Activated naive CD8-positive, alpha-beta T cell treated with anti-CD3 and anti-CD28 coated beads, Interleukin-2, amount 50 U/mL, for 16 hours (primary cell): Measurements from ENCODE around the gene ACKR3.

Source experiments
- DNase-seq: peaks from one replicate; pipeline ENCODE4 v3.0.0-alpha.2; 2020; ENCODE audit warnings: low read depth, low spot score

ACKR3 gene

GRCh38 chr2:236549165-236549564, 20.5 kb upstream of the ACKR3 start:
- DNase-seq: no peak

- no peak for DNase-seq
These were observed 19.3 kb upstream of the ACKR3 start for GRCh38 chr2:236550290-236550689.

DNA sequence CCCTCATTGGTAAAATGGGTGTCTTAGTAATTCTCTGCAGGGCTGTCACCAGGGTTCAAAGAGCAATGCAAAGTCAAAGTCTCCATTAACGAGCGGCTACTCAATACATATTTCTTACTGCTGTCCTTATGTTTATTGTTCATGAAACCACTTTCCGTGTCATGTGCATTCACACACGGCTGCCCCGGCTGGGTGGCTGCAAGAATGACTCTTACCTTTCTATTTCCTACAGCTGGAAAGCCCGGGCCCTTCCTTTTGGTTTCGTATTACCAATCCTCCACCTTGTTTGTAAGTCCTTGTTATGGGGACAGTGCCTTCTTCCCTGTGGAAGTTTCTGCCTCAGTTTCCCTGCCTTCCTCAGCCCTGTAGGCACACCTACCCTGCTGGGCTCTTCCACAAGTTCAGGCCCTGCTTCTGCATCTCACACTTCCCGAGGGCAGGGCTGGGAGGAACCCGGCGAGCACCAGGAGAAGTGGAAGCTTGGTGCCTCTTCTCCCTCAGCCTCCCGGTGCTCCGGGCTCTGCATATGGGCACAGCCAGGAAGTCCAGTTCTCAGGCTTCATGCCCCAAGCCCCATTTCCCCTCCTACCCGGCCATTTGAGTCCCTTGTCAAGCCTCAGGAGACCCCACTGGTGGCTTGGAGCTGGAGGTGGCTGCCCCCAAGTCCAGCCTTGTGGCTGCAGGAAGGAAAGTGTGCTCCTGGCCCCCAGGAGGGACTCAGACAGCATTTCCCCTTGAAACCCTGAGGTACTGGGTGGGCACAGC, 18.7 kb upstream of the ACKR3 start:
- DNase-seq: no peak

- no peak for DNase-seq
These were observed 18.0 kb upstream of the ACKR3 start for GRCh38 chr2:236551471-236552211.

- no peak for DNase-seq
These were observed 17.4 kb upstream of the ACKR3 start for GRCh38 chr2:236552212-236552542.

DNA sequence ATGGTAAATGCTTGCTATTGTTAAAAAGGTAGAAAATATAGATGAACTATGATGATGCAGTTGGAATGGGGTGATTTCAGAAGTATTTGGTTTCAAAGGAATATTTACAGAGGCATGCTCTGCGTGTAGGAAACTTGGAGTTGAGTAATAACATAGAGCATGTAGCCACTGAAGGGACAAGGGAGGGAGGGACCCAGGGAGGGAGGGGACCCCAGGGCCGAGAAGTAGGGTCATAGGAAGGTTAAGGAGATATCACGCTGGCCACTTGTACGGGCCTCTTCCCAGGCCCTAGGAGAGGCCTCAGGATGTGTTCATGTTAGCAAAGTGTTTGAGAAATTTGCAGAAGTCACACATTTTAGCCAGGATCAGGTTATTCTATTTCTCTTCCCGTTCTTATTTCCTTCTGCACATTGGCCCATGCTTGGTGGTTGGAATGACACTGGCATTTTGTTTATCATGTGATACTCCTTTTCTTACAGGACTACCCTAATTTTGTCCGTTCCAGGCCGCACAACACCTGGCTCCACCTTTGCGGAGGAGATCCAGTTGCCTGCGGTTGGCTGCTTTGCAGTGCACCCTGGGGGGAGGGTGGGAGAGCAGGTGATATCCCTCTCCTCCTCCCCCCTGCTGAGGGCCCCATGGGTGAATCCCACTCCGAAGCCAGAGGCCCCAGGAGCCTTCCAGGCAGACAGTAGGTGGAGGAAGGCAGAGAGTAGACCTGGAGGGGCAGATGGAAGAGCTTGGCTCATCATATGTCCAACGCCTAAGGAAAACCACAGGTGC, 16.9 kb upstream of the ACKR3 start:
- DNase-seq: no peak

GRCh38 chr2:236553522-236553921, 16.1 kb upstream of the ACKR3 start:
- no peak for DNase-seq

GRCh38 chr2:236554629-236555282, 14.9 kb upstream of the ACKR3 start:
- DNase-seq: no peak

- no peak for DNase-seq
These were observed 14.1 kb upstream of the ACKR3 start for GRCh38 chr2:236555481-236555880.

- no peak for DNase-seq
These were observed 12.2 kb upstream of the ACKR3 start for GRCh38 chr2:236557306-236558030.

- DNase-seq: no peak
These were observed 11.6 kb upstream of the ACKR3 start for GRCh38 chr2:236558036-236558435.

DNA sequence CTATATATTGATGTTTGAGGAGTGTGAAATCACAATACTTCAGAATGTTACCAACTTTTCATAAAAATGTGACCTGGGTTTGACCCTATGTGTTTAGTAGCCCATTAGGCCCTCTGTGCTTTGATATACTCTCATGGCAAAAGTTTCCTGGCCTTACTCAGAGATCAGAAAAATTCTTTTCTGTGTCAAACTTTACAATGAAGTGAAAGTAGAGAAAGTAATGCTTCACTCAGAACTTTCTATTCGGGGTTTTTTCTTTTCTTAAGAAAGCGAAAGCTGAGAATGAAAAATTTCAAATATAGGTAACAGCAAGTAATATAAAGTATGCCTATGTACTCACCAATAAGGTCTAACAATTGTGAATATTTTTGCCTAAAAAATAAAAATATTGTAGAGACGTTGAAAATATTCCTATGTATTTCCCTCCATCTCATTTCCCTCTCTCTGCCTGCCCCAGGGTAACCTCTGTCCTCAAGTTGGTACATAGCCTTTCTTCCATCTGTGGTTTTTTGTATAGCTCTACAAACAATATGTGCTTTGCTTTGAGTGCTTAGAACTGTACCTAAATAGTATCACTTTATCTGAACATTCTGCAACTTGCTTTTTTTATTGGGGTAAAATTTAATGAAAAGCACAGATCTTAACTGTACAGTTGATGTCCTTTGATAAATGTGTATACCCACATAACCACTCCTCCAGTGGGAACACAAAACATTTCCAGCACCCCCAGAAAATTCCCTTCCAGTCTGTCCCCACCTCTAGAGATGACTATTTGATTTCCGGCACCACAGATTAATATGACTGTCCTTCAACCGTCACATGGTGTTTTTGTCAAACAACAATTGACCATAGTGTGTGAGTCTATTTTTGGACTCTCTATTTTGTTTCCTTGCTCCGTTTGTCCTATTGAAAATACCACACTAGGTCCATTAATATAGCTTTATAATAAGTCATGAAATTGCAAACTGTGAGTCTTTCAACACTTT, 10.3 kb upstream of the ACKR3 start:
- no peak for DNase-seq

GRCh38 chr2:236561874-236562273, 7.8 kb upstream of the ACKR3 start:
- DNase-seq: no peak

DNA sequence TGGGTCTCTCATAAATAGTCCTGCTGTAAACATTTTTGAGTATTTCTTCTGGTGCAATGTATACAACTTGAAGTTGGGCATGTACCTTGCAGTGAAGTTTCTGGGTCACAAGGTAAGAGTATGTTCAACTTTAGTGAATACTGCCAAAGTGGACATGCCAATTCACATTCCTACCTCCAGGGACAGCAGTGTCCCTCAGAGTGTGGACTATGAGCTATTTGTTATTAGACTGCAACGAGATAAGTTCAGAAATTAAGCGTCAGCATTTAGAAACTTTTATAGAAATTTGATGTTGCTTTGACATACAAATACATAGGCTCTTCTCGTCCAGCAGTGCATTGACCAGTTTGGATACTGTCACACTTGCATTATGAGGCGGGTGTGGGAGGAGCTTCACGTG, 7.2 kb upstream of the ACKR3 start:
- DNase-seq: no peak

- no peak for DNase-seq
These were observed 5.7 kb upstream of the ACKR3 start for GRCh38 chr2:236563953-236564352.

GRCh38 chr2:236565212-236565611, 4.4 kb upstream of the ACKR3 start:
- no peak for DNase-seq

DNA sequence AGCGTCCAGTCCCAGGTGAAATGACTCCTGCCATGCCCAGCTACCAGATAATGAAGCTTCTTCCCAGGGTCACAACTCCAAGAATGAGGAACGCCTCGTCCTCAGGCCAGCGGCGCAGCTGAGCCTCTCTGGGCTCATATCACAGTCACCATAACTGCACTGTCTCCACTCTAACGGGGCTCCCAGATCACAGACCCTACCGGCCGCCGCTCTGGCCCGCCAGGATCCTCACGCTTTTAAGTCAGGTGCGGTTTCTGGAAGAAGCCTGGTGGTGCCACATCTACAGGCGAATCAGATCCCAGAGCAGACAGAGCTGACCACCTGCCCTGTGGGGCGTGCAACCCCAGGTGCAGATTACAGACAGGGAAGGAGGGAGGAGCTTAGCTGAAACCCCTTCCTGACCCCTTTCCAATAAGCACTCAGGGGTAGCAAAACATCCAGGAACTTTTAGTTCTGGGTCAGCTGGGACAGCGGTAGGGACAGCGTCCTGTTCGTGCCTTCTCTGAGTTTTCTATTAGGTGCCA, 3.7 kb upstream of the ACKR3 start:
- DNase-seq: no peak

- DNase-seq: no peak
These were observed 3.0 kb upstream of the ACKR3 start for GRCh38 chr2:236566596-236566995.

DNA sequence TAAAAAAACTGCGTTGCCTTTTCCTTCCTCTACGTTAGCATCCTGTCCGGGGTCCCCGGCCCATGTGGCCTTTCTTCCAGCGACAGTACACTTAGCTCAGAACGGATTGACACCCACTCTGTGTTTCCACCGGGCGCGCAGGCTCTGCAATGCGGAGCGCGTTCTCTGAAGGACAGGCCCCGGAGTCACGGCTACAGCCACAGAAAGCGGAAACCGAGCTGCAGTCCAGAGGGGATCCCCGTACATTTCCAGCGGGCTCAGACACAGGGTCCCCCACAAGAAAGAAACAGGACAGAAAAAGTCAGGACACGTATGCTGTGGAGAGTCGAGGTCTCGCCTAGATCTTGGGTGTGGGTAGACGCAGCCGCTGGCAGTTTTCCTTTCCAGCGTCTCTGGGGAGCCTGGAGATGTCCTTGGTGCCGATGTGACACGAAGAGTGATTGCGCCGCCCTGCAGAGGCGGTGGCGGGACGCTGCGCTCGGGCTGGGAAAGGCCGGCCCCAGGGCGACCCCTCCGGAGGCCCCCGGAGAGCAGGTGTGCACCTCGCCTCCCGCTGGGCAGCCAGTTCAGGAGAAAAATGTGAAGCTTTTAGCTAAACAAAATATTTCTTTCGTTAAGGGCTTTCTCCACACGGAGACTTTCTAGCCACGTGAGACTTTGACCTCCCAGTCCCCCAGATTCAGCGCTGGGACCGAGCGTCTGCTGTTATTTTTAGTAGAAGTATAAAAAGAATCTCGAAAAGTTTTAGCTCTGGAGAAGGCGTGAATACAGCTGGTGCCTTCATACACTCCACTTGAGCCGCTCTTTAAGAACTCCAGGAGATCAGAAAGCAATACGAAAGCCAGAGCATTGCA, 1.3 kb upstream of the ACKR3 start:
- no peak for DNase-seq
